Esophagus squamous epithelium (tissue), 4 donors: Measurements from ENCODE around the gene LNPEP.

Experiments used
- CTCF ChIP-seq, 6 experiments: fragments of 450-650 bp in 4 of 6; fragments of 200-600 bp in 2 of 6; sonication (generic) in 2 of 6; IDR thresholded peaks; one replicate each; pipeline ENCODE4 v1.5.1; 2016 to 2019; ENCODE audit warnings: antibody characterized with exemption in 6 of 6, mild to moderate bottlenecking in 4 of 6, moderate library complexity in 4 of 6
- POLR2A ChIP-seq, 4 donors: fragments of 450-650 bp; IDR thresholded peaks; one replicate each; pipeline ENCODE4 v1.6.1; 2017; ENCODE audit warnings: antibody characterized with exemption in 4 of 4, mild to moderate bottlenecking in 4 of 4, moderate library complexity in 3 of 4

GRCh38 chr5:96893342-96893741, 42.5 kb upstream of the LNPEP start:
- TF ChIP-seq CTCF (IDR thresholded peaks at IDR 0.05) (no peak), POLR2A (IDR thresholded peaks at IDR 0.05) (no peak)
